ENCODE measurements around the gene CRCP. TPM values are rescaled to one million over a fixed set of nuclear protein-coding genes. Genes with fewer than 3 reads are reported as not detected.
A peak's percentile ranks its signal among the peaks of the same experiment; 100 is the strongest.

The CRCP gene
- total and polyA plus RNA-seq, 12 donors = 11.3 to 31.1 (median 22.5) TPM

DNA sequence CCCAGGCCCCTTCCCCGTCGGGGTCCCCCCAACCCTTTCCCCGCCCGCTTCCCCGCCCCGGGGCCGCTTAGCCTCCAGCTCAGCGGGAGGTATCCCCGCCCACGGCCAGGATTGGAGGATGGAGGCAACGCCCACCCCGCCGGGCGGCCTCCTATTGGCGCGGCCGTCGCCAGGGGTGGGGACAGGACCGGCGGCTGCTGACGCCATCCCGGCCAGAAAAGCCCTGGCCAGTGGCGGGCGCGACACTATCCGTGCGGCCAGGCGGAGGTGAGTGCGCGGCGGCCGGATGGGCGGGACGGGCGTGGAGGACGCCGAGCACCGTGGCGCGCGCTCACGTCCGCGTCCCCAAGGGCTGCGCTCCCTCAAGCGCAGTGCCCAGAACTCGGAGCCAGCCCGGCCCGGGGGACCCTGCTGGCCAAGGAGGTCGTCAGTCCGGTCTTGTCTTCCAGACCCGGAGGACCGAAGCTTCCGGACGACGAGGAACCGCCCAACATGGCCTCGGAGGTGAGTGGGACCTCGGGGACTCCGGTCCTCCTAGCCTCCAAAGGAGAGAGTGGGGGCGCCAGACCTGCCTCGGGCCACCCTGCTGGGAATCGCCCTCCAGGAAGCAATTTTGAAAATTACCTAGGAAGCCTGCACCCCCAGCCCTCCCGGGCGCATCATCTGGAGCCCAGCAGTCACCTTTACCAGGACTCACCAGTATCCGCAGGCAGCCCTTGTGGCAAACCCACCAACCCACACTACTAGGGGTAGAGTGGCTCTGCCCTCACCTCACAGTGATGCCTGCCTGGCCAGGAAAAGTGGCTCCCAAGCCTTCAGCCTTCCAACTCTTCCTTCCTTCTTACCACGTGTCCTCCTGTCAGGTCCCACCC, 38.8 kb upstream of the CRCP start, which contains the start of gene ASL:
ASL (plus strand) TSS at position 230 of the 872 bp plus-strand sequence; CDS start at position 493, 263 bp downstream.
- Histone ChIP-seq H3K27ac (peak within 1 kb of the TSS in 9 of 10 donors; percentile 69 to 91 (median 73)), H3K4me3 (peak within 1 kb of the TSS; percentile 49 to 94 (median 78)), H3K9me3 (no peaks in the 10 kb centered on the region), H3K36me3 (peaks cover 0 to 17% (median 0%) of the 10 kb centered on the region in 9 donors), H3K4me1 (peaks cover 0 to 28% (median 15%) of the 10 kb centered on the region in 9 donors), H3K27me3 (no peaks in the 10 kb centered on the region)
- WGBS, 2 donors = 1% methylated on average over 67 of the region's 67 CpGs
- peak; percentile 99 to 100 (median 100) for ATAC-seq
- peak; percentile 93 to 95 for DNase-seq
- TF ChIP-seq, protein P1, sequence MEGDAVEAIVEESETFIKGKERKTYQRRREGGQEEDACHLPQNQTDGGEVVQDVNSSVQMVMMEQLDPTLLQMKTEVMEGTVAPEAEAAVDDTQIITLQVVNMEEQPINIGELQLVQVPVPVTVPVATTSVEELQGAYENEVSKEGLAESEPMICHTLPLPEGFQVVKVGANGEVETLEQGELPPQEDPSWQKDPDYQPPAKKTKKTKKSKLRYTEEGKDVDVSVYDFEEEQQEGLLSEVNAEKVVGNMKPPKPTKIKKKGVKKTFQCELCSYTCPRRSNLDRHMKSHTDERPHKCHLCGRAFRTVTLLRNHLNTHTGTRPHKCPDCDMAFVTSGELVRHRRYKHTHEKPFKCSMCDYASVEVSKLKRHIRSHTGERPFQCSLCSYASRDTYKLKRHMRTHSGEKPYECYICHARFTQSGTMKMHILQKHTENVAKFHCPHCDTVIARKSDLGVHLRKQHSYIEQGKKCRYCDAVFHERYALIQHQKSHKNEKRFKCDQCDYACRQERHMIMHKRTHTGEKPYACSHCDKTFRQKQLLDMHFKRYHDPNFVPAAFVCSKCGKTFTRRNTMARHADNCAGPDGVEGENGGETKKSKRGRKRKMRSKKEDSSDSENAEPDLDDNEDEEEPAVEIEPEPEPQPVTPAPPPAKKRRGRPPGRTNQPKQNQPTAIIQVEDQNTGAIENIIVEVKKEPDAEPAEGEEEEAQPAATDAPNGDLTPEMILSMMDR (IDR thresholded peaks at IDR 0.05) = no peak
- intact Hi-C loops (cut with DNase I) = loop anchor here in 3 of 10 donors (5.0 to 10.0 kb wide), 3 partner anchors 36 to 91 kb away; partner anchors contain the start of genes CRCP (in 1 of the 3) and GUSB (in 1 of the 3)

DNA sequence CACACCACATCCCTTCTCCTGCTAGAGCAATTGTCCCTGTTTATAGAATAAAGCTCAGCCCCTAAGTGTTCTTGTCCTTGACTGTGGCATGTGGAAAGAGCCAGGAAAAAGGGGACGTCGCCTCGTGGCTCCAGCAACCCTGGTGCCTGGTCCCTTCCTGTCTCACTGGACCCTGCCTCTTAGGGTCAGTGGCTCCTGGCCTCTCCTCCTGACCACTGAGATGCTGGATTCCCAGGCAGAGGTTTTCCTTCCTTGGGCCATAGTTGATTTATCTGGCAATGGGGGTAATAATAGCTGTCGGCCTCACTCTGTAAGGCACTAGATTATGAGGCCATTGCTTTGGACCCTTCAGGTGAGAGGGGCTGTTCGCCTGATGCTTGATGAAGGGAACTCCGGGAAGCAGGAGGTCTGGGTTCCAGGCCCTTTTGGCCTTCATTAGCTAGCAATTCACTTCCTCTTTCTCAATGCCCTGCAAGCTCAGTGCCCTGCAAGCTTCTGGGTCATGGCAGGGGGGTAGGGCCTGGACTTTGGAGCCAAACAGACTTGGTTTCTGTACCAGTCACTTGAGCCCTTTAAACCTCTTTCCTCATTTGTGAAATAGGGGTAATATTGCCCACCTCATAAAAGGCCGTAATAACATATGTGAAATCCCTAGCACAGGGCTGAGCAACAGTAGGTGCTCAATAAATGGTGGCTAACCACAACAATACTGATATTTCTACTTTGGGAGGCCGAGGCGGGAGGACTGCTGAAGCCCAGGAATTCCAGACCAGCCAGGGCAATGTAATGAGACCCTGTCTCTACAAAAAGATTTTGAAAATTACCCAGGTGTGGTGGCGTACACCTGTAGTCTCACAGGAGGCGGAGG, 38.0 kb upstream of the CRCP start:
- Histone ChIP-seq H3K36me3 (peaks cover 0 to 20% (median 0%) of the 10 kb centered on the region in 9 donors), H3K4me3 (peak overlapping the region; percentile 49 to 94 (median 78)), H3K4me1 (peaks cover 0 to 28% (median 15%) of the 10 kb centered on the region in 9 donors), H3K27ac (peak overlapping the region in 8 of 10 donors; percentile 69 to 91 (median 75)), H3K27me3 (no peaks in the 10 kb centered on the region), H3K9me3 (no peaks in the 10 kb centered on the region)
- ATAC-seq (no peak), DNase-seq (no peak)
- intact Hi-C loops (cut with DNase I) = loop anchor here in 3 of 10 donors (5.0 to 10.0 kb wide), 3 partner anchors 36 to 92 kb away; partner anchors contain the start of genes CRCP (in 1 of the 3) and GUSB (in 1 of the 3)
- WGBS, 2 donors = 76 to 77% methylated on average over 11 of the region's 11 CpGs
- TF ChIP-seq, protein P1 (IDR thresholded peaks at IDR 0.05) = no peak

DNA sequence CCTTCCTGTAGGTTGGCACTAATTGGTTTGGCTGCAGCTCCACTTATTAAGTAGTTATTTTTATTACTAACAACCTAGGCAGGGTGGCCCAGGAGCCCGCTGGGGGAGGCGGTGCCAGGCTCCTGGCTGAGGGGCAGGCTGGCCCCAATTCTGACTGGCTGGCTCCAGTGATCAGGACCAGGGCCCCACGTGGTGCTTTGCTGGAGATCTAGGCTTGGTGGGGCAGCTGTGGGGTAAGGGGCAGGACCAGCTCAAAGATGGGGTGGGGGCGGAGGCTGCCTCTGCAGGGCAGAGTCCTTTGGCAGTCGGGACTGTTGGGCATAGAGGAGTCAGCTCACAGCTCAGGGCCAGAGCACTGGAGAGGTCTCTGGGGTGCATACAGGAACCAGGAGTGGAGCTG, 36.6 kb upstream of the CRCP start:
- no peak overlapping the region for H3K4me3 ChIP-seq
- ATAC-seq (no peak), DNase-seq (peak in 1 of 2 donors; percentile 35)
- peaks cover 0 to 28% (median 15%) of the 10 kb centered on the region in 9 donors for H3K4me1 ChIP-seq
- 64 to 76% methylated on average over 5 of the region's 5 CpGs for WGBS, 2 donors
- no peaks in the 10 kb centered on the region for H3K27me3 ChIP-seq
- no peaks in the 10 kb centered on the region for H3K9me3 ChIP-seq
- H3K36me3 ChIP-seq = peaks cover 0 to 34% (median 0%) of the 10 kb centered on the region in 9 donors
- intact Hi-C loops (cut with DNase I) = loop anchor here in 3 of 10 donors (5.0 to 10.0 kb wide), 3 partner anchors 34 to 93 kb away; partner anchors contain the start of genes CRCP (in 1 of the 3) and GUSB (in 1 of the 3)
- TF ChIP-seq, protein P1 (IDR thresholded peaks at IDR 0.05) = no peak
- H3K27ac ChIP-seq = no peak overlapping the region

Data from heart right ventricle (tissue), 16 donors.